Measurements from ENCODE around the gene ARHGDIB. TPM values are rescaled to one million over a fixed set of nuclear protein-coding genes. Genes with fewer than 3 reads are reported as not detected.

The ARHGDIB gene
- total and polyA plus RNA-seq, 2 experiments from 2014 or later: 0.89 TPM; not detected in 1

DNA sequence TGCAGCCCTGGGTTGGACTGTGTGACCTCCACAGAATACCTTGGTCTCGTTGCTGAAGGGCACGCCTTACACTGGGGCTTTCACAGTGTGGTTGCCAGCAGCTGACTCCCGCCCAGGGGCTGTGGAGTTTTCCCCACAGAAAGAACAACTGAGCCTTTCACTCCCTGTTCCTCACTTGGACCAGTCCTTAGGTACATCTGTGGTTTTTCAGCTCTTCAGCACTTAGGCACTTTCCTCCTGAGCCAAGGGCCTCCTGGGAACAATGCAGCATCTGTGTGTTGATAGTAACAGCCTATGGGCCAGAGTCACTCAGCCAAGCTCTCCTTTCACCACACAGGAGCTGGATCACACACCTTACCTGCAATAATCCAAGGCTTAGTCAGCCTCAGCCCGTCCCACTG lies 48.0 kb downstream of the ARHGDIB start:
- no peaks in the 10 kb centered on the region for H3K79me2 ChIP-seq (replicated peaks; ENCODE audit: insufficient read depth)
- H2AFZ ChIP-seq: no peak overlapping the region
- Mint-ChIP-seq H3K4me3 (no peak overlapping the region), H3K36me3 (ENCODE audit: low read depth) (no peaks in the 10 kb centered on the region), H3K27me3 (ENCODE audit: insufficient read depth, low read depth, poor library complexity) (no peaks in the 10 kb centered on the region), H3K27ac (no peak overlapping the region), H3K9me3 (no peaks in the 10 kb centered on the region), H3K4me1 (no peaks in the 10 kb centered on the region)
- ATAC-seq (no peak), DNase-seq (ENCODE audit: low spot score) (no peak)
- no peaks in the 10 kb centered on the region for H3K27me3 ChIP-seq (ENCODE audit: insufficient read depth)
- H3K36me3 ChIP-seq (ENCODE audit: insufficient read depth): no peaks in the 10 kb centered on the region
- no peaks in the 10 kb centered on the region for H3F3A ChIP-seq (replicated peaks; ENCODE audit: low read depth)
- H3K4me1 ChIP-seq (ENCODE audit: insufficient read depth): no peaks in the 10 kb centered on the region
- H3K4me2 ChIP-seq: no peak overlapping the region
- TF ChIP-seq ZNF462 (CRISPR knock-in tag; IDR thresholded peaks at IDR 0.05): no peak
- TF ChIP-seq EZH2phosphoT487 (IDR thresholded peaks at IDR 0.05; ENCODE audit: unreplicated experiment): no peak
- no peak for TF ChIP-seq STAT1 (IDR thresholded peaks at IDR 0.05; ENCODE audit: unreplicated experiment)
- no peak for TF ChIP-seq NANOG (IDR thresholded peaks at IDR 0.05; ENCODE audit: borderline replicate concordance)
- TF ChIP-seq, protein P1, sequence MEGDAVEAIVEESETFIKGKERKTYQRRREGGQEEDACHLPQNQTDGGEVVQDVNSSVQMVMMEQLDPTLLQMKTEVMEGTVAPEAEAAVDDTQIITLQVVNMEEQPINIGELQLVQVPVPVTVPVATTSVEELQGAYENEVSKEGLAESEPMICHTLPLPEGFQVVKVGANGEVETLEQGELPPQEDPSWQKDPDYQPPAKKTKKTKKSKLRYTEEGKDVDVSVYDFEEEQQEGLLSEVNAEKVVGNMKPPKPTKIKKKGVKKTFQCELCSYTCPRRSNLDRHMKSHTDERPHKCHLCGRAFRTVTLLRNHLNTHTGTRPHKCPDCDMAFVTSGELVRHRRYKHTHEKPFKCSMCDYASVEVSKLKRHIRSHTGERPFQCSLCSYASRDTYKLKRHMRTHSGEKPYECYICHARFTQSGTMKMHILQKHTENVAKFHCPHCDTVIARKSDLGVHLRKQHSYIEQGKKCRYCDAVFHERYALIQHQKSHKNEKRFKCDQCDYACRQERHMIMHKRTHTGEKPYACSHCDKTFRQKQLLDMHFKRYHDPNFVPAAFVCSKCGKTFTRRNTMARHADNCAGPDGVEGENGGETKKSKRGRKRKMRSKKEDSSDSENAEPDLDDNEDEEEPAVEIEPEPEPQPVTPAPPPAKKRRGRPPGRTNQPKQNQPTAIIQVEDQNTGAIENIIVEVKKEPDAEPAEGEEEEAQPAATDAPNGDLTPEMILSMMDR (conservative IDR thresholded peaks at IDR 0.05; ENCODE audit: low read depth in 2 of 2): no peak
- TF ChIP-seq POLR2AphosphoS5 (IDR thresholded peaks at IDR 0.05; ENCODE audit: low read depth): no peak
- no peak for TF ChIP-seq REST (IDR thresholded peaks at IDR 0.05; ENCODE audit: unreplicated experiment)
- TF ChIP-seq EZH2 (IDR thresholded peaks at IDR 0.05; ENCODE audit: low read depth, unreplicated experiment): no peak
- no peak overlapping the region for H3K27ac ChIP-seq (ENCODE audit: low read depth)
- no peaks in the 10 kb centered on the region for H4K20me1 ChIP-seq (replicated peaks; ENCODE audit: insufficient read depth)
- H3K4me3 ChIP-seq: no peak overlapping the region
- H3K9me2 ChIP-seq (ENCODE audit: insufficient read depth): peaks cover 17% of the 10 kb centered on the region; the same call in 1 of the 2 replicates
